Memory B cell (primary cell): ENCODE data around the gene RPA1.
A peak's percentile ranks its signal among the peaks of the same experiment; 100 is the strongest.
"Not testable (repeated sequence)": the region's sequence is repeated elsewhere in the genome, so short reads cannot be mapped to it uniquely, and the experiment has no call there.

Experiments used
- ATAC-seq: fragments of 150-1000 bp; cut with Tn5 transposase; 2 replicates; pipeline ENCODE4 v1.10.0; 2021; ENCODE audit warnings: low read depth, mild to moderate bottlenecking, moderate library complexity
- DNase-seq, 2 donors: peaks; one replicate each; pipeline ENCODE4 v3.0.0; 2022; ENCODE audit warnings: low spot score in 2 of 2
- H3K27ac Mint-ChIP-seq: one replicate; pipeline ENCODE4 v1.8.0; 2022; ENCODE audit warnings: mild to moderate bottlenecking, moderate library complexity, mixed read lengths
- H3K27me3 Mint-ChIP-seq: one replicate; pipeline ENCODE4 v1.8.0; 2022; ENCODE audit warnings: mixed read lengths
- H3K36me3 Mint-ChIP-seq: one replicate; pipeline ENCODE4 v1.8.0; 2022; ENCODE audit warnings: mild to moderate bottlenecking, mixed read lengths
- H3K4me1 Mint-ChIP-seq: one replicate; pipeline ENCODE4 v1.8.0; 2022; ENCODE audit warnings: mixed read lengths
- H3K4me3 Mint-ChIP-seq: one replicate; pipeline ENCODE4 v1.8.0; 2022; ENCODE audit warnings: mild to moderate bottlenecking, moderate library complexity, mixed read lengths
- H3K9me3 Mint-ChIP-seq: one replicate; pipeline ENCODE4 v1.8.0; 2022; ENCODE audit warnings: mixed read lengths

The RPA1 gene

GRCh38 chr17:1829592-1830257 is at the start of gene RPA1, which contains the start of gene SMYD4:
Gene RPA1, plus strand, starts transcription at chr17:1830005. Its CDS starts 89 bp downstream, at chr17:1830094.
Gene SMYD4, minus strand, starts transcription at chr17:1829902. Its CDS starts 1,908 bp downstream, at chr17:1827994.
- peak within 1 kb of the TSS; percentile 89 for H3K4me3 Mint-ChIP-seq
- H3K36me3 Mint-ChIP-seq: peaks cover 12% of the 10 kb centered on the region
- H3K4me1 Mint-ChIP-seq: peaks cover 28% of the 10 kb centered on the region
- no peaks in the 10 kb centered on the region for H3K9me3 Mint-ChIP-seq
- H3K27ac Mint-ChIP-seq: peak within 1 kb of the TSS; percentile 74
- peak; percentile 86 for ATAC-seq
- no peaks in the 10 kb centered on the region for H3K27me3 Mint-ChIP-seq
- peak; percentile 81 to 85 for DNase-seq

- Mint-ChIP-seq H3K36me3 (peaks cover 10% of the 10 kb centered on the region), H3K27me3 (no peaks in the 10 kb centered on the region), H3K9me3 (no peaks in the 10 kb centered on the region), H3K4me3 (peak overlapping the region; percentile 68), H3K27ac (peak overlapping the region; percentile 98), H3K4me1 (peaks cover 17% of the 10 kb centered on the region)
- ATAC-seq (no peak), DNase-seq (no peak)
Measured at GRCh38 chr17:1782171-1782567, 47.6 kb upstream of the RPA1 start.

GRCh38 chr17:1783271-1783670 is 46.5 kb upstream of the RPA1 start:
- DNase-seq (no peak), ATAC-seq (peak; percentile 33)
- H3K4me3 Mint-ChIP-seq: peak overlapping the region; percentile 68
- H3K27ac Mint-ChIP-seq: peak overlapping the region; percentile 98
- no peaks in the 10 kb centered on the region for H3K9me3 Mint-ChIP-seq
- peaks cover 17% of the 10 kb centered on the region for H3K4me1 Mint-ChIP-seq
- peaks cover 12% of the 10 kb centered on the region for H3K36me3 Mint-ChIP-seq
- no peaks in the 10 kb centered on the region for H3K27me3 Mint-ChIP-seq

DNA sequence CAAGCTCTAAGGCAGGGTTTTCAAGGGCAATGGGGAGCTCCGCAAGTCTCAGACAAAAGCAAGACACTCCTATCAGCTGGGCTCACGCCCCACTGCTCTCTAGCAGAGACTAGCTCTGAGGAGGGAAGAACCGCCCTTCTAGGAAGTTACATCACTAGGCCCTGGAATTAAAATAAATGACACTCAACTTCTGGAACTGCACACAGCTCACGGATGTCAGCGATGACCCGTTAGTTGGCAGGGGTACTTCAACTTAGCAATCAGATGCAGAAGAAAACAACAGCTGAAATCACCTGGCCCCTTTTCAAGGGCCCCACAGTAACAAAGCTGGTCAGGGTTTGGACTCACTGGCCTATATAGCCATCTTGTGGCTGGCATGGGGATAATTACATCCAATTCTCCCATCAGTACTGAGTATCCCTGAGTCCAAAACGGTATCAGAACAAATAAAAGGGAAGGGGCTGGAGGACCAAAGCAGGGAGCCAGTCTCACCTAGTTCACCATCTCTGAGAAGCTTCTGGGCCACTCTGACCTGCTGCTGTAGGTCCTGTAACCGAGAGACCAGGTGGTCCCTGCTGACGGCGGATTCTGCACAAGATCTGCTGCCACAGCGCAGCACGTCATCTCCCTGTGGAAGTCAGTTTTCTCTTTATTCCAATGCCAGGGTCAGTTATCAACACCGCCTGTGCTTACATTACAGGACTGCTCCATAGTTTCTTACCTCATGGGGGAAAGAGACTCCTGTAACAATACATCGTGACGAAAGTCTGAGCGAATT is 45.8 kb upstream of the RPA1 start:
- Mint-ChIP-seq H3K4me1 (peaks cover 17% of the 10 kb centered on the region), H3K9me3 (no peaks in the 10 kb centered on the region), H3K36me3 (peaks cover 12% of the 10 kb centered on the region), H3K4me3 (peak overlapping the region; percentile 68), H3K27me3 (no peaks in the 10 kb centered on the region), H3K27ac (peak overlapping the region; percentile 98)
- DNase-seq (peak; percentile 49 to 50), ATAC-seq (peak; percentile 90)

GRCh38 chr17:1785930-1786329 is 43.9 kb upstream of the RPA1 start:
- Mint-ChIP-seq H3K9me3 (no peaks in the 10 kb centered on the region), H3K4me3 (no peak overlapping the region), H3K36me3 (peaks cover 12% of the 10 kb centered on the region), H3K4me1 (peaks cover 17% of the 10 kb centered on the region), H3K27ac (no peak overlapping the region), H3K27me3 (no peaks in the 10 kb centered on the region)
- DNase-seq (no peak), ATAC-seq (no peak)

GRCh38 chr17:1786708-1787107 is 43.1 kb upstream of the RPA1 start:
- no peaks in the 10 kb centered on the region for H3K27me3 Mint-ChIP-seq
- peaks cover 12% of the 10 kb centered on the region for H3K36me3 Mint-ChIP-seq
- H3K27ac Mint-ChIP-seq: no peak overlapping the region
- no peak for ATAC-seq
- no peak for DNase-seq
- H3K4me3 Mint-ChIP-seq: no peak overlapping the region
- H3K9me3 Mint-ChIP-seq: no peaks in the 10 kb centered on the region
- peaks cover 17% of the 10 kb centered on the region for H3K4me1 Mint-ChIP-seq

DNA sequence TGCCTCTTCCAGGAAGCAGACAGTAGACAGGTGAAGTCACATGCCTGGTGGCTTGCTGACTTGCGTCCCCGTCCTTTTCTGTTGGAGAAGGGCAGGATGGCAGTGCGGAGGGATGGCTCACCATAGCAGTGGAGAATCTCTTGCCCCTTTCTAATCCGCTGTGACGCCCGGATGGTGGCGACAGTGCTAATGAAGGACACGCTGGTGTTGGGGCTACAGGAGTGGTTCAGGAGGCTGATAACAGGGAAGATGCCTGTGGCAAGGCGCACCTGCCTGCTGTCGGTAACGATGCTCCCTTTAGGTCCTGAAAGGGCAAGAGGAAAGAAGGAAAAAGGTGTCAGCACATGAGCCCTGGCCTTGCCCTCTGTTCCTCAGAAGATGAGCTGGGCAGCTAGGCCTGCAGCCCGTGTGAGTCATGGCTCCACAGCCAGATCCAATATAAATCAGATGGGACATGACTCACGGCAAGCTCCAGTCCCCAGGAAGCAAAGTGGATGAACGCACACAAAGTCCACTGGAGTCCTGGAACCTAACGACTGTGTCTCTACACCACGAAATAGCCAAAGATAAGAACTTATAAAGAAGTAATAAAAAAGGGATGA is 42.4 kb upstream of the RPA1 start:
- no peak for ATAC-seq
- Mint-ChIP-seq H3K27me3 (no peaks in the 10 kb centered on the region), H3K4me1 (peaks cover 17% of the 10 kb centered on the region), H3K36me3 (peaks cover 10% of the 10 kb centered on the region), H3K27ac (no peak overlapping the region), H3K4me3 (no peak overlapping the region), H3K9me3 (no peaks in the 10 kb centered on the region)
- DNase-seq: no peak

GRCh38 chr17:1789936-1790335 is 39.9 kb upstream of the RPA1 start:
- Mint-ChIP-seq H3K27me3 (no peaks in the 10 kb centered on the region), H3K27ac (no peak overlapping the region), H3K4me3 (no peak overlapping the region), H3K36me3 (peaks cover 10% of the 10 kb centered on the region), H3K4me1 (no peaks in the 10 kb centered on the region), H3K9me3 (no peaks in the 10 kb centered on the region)
- ATAC-seq (no peak), DNase-seq (no peak)

DNA sequence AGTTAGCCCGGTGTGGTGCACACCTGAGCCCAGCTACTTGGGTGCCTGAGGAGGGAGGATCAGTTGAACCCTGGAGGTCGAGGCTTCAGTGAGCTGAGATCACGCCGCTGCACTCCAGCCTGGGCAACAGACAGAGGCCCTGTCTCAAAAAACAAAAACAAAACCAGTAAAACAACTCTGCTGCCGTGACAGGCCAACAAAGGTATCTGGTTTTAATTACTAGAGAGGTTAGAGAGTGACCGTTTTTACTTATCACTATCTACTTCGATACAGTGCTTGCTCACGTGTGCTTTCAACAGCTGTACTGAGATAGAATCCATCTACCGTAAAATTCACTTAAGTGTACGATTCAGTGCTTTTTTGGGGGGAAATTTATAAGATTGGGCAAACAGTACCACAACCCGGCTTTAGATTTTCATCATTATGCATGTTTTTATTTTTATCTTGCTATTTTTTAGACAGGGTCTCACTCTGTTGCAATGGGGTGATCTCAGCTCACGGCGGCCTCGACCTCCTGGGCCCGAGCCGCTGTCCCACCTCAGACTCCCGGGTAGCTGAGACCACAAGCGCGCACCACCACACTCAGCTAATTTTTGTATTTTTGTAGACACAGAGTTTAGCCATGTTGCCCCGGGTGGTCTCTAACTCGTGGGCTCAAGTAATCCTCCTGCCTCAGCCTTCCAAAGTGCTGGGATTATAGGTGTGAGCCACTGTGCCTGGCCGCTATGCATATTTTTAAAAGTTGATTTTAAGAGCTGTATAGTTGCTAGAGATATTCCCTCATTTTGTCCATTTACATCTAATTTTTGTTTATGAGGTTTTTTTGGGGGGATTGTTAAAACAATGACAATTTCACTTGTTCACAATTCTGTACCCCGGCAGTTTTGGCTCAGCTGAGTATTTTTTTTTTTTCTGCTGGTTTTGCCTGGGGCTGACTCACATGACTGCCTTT is 37.0 kb upstream of the RPA1 start:
- H3K4me1 Mint-ChIP-seq: peaks cover 6% of the 10 kb centered on the region
- H3K27me3 Mint-ChIP-seq: no peaks in the 10 kb centered on the region
- H3K9me3 Mint-ChIP-seq: no peaks in the 10 kb centered on the region
- ATAC-seq (no peak), DNase-seq (no peak)
- no peak overlapping the region for H3K27ac Mint-ChIP-seq
- no peak overlapping the region for H3K4me3 Mint-ChIP-seq
- peaks cover 9% of the 10 kb centered on the region for H3K36me3 Mint-ChIP-seq

DNA sequence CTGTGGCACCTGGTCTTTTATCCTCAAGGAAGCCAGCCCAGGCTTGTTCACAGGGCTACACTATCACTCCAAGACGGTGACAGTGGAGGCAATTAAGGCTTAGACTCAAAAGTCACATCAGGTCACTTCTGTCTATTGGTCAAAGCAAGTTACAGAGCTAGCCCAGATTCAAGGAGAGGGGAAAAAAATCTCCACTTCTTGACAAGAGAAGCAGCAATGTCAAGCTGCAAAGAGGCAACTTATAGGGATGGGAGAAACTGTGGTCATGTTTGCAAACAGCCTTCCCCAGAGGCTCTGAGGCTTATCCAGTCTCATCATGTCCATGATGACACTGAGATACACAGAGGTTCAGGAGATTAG is 36.4 kb upstream of the RPA1 start:
- no peak for ATAC-seq
- Mint-ChIP-seq H3K9me3 (no peaks in the 10 kb centered on the region), H3K4me3 (no peak overlapping the region), H3K27ac (no peak overlapping the region), H3K4me1 (peaks cover 6% of the 10 kb centered on the region), H3K36me3 (peaks cover 9% of the 10 kb centered on the region), H3K27me3 (no peaks in the 10 kb centered on the region)
- no peak for DNase-seq

GRCh38 chr17:1796800-1797199 is 33.0 kb upstream of the RPA1 start:
- H3K36me3 Mint-ChIP-seq: peaks cover 11% of the 10 kb centered on the region
- no peak overlapping the region for H3K4me3 Mint-ChIP-seq
- H3K27ac Mint-ChIP-seq: peak overlapping the region; percentile 42
- ATAC-seq (no peak), DNase-seq (no peak)
- no peaks in the 10 kb centered on the region for H3K9me3 Mint-ChIP-seq
- no peaks in the 10 kb centered on the region for H3K27me3 Mint-ChIP-seq
- peaks cover 6% of the 10 kb centered on the region for H3K4me1 Mint-ChIP-seq

- no peaks in the 10 kb centered on the region for H3K9me3 Mint-ChIP-seq
- ATAC-seq (no peak), DNase-seq (no peak)
Measured at GRCh38 chr17:1797323-1797722, 32.5 kb upstream of the RPA1 start.

GRCh38 chr17:1797846-1798245 is 32.0 kb upstream of the RPA1 start:
- not testable (repeated sequence) for H3K9me3 Mint-ChIP-seq, ATAC-seq, H3K27me3 Mint-ChIP-seq, H3K27ac Mint-ChIP-seq, H3K4me3 Mint-ChIP-seq, H3K4me1 Mint-ChIP-seq, DNase-seq
- H3K36me3 Mint-ChIP-seq: peaks cover 11% of the 10 kb centered on the region

More at GRCh38 chr17:1797323-1797722, 32.5 kb upstream of the RPA1 start:
- Mint-ChIP-seq H3K27me3 (no peaks in the 10 kb centered on the region), H3K4me3 (no peak overlapping the region), H3K36me3 (peaks cover 11% of the 10 kb centered on the region), H3K4me1 (peaks cover 6% of the 10 kb centered on the region), H3K27ac (no peak overlapping the region)
